Neural cell (in vitro differentiated cells): ENCODE results near the gene C1orf87. TPM values are rescaled to one million over a fixed set of nuclear protein-coding genes. Genes with fewer than 3 reads are reported as not detected.

Experiments used
- H2AFZ ChIP-seq: fragments of 200-600, 300-800 bp; sonication (generic), shearing (Covaris generic); 2 replicates; pipeline ENCODE4 v1.6.0; 2014; ENCODE audit warnings: low read depth, mild to moderate bottlenecking, antibody characterized with exemption, low read length, moderate library complexity
- H3F3A ChIP-seq: fragments of 200-600 bp; shearing (Covaris generic); 2 replicates; pipeline ENCODE4 v1.6.1; 2016; ENCODE audit warnings: mild to moderate bottlenecking, moderate library complexity, mixed read lengths, antibody characterized with exemption, low read length; ENCODE audit not compliant: insufficient read depth, poor library complexity, severe bottlenecking
- H3K27ac ChIP-seq: fragments of 200-600, 300-800 bp; sonication (generic), shearing (Covaris generic); 2 replicates; pipeline ENCODE4 v1.5.1; 2014; ENCODE audit warnings: mild to moderate bottlenecking, low read length, moderate library complexity
- H3K27me3 ChIP-seq: fragments of 300-800, 200-600 bp; sonication (generic), shearing (Covaris generic); 2 replicates; pipeline ENCODE4 v1.6.0; 2014; ENCODE audit warnings: mild to moderate bottlenecking, low read depth, low read length, moderate library complexity; ENCODE audit not compliant: insufficient read depth
- H3K36me3 ChIP-seq: fragments of 300-800, 200-600 bp; sonication (generic), shearing (Covaris generic); 2 replicates; pipeline ENCODE4 v1.5.1; 2014; ENCODE audit warnings: mild to moderate bottlenecking, antibody characterized with exemption, low read length, moderate library complexity; ENCODE audit not compliant: insufficient read depth
- H3K4me2 ChIP-seq: fragments of 300-800, 200-600 bp; sonication (generic), shearing (Covaris generic); 2 replicates; pipeline ENCODE4 v1.6.0; 2014; ENCODE audit warnings: mild to moderate bottlenecking, low read length
- H3K4me3 ChIP-seq: fragments of 300-800, 200-600 bp; sonication (generic), shearing (Covaris generic); 2 replicates; pipeline ENCODE4 v1.5.1; 2014; ENCODE audit warnings: mild to moderate bottlenecking, low read length, moderate library complexity
- H3K79me2 ChIP-seq: fragments of 200-600 bp; shearing (Covaris generic); replicated peaks from 2 replicates; pipeline ENCODE4 v1.6.0; 2014; ENCODE audit warnings: mild to moderate bottlenecking, low read length, moderate library complexity; ENCODE audit not compliant: insufficient read depth
- H3K9ac ChIP-seq: fragments of 300-800, 200-600 bp; sonication (generic), shearing (Covaris generic); 2 replicates; pipeline ENCODE4 v1.6.1; 2016; ENCODE audit warnings: mild to moderate bottlenecking, low read length, mixed read lengths
- H3K9me2 ChIP-seq: fragments of 200-600 bp; shearing (Covaris generic); 2 replicates; pipeline ENCODE4 v1.6.1; 2016; ENCODE audit warnings: mild to moderate bottlenecking, low read length, mixed read lengths; ENCODE audit not compliant: insufficient read depth
- H3K9me3 ChIP-seq: fragments of 200-600, 300-800 bp; sonication (generic), shearing (Covaris generic); 2 replicates; pipeline ENCODE4 v1.6.1; 2016; ENCODE audit warnings: mild to moderate bottlenecking, mixed run types, low read length, moderate library complexity, mixed read lengths
- H4K20me1 ChIP-seq: fragments of 200-600 bp; shearing (Covaris generic); 2 replicates; pipeline ENCODE4 v1.6.1; 2016; ENCODE audit warnings: mild to moderate bottlenecking, mixed run types; ENCODE audit not compliant: insufficient read depth
- CTCF ChIP-seq: fragments of 450-650 bp; IDR thresholded peaks from 2 replicates; pipeline ENCODE4 v1.5.1; 2014; ENCODE audit warnings: antibody characterized with exemption, mild to moderate bottlenecking, moderate library complexity; ENCODE audit not compliant: poor library complexity, severe bottlenecking
- EP300 ChIP-seq: fragments of 450-650 bp; conservative IDR thresholded peaks from 2 replicates; pipeline ENCODE4 v1.6.1; 2014; ENCODE audit warnings: antibody characterized with exemption, mild to moderate bottlenecking, moderate library complexity; ENCODE audit not compliant: poor library complexity, severe bottlenecking
- EZH2 ChIP-seq: fragments of 200-600, 300-800 bp; shearing (Covaris generic), sonication (generic); IDR thresholded peaks from 2 replicates; pipeline ENCODE4 v1.6.1; 2014; ENCODE audit warnings: antibody characterized with exemption, low read length, borderline replicate concordance, mild to moderate bottlenecking; ENCODE audit not compliant: insufficient read depth, poor library complexity, severe bottlenecking
- MXI1 ChIP-seq: fragments of 450-650 bp; conservative IDR thresholded peaks from 2 replicates; pipeline ENCODE4 v1.6.1; 2014; ENCODE audit warnings: antibody characterized with exemption, mild to moderate bottlenecking; ENCODE audit not compliant: poor library complexity, severe bottlenecking
- POLR2AphosphoS5 ChIP-seq: IDR thresholded peaks from 2 replicates; pipeline ENCODE4 v1.6.1; 2012
- RAD21 ChIP-seq: fragments of 450-650 bp; conservative IDR thresholded peaks from 2 replicates; pipeline ENCODE4 v1.6.1; 2014; ENCODE audit warnings: antibody characterized with exemption, mild to moderate bottlenecking, moderate library complexity
- REST ChIP-seq: IDR thresholded peaks from 2 replicates; pipeline ENCODE4 v1.6.1; 2012; ENCODE audit warnings: borderline replicate concordance
- SMC3 ChIP-seq: fragments of 450-650 bp; conservative IDR thresholded peaks from 2 replicates; pipeline ENCODE4 v1.6.1; 2014; ENCODE audit warnings: antibody characterized with exemption, mild to moderate bottlenecking, moderate library complexity; ENCODE audit not compliant: poor library complexity
- TAF1 ChIP-seq: IDR thresholded peaks from 2 replicates; pipeline ENCODE4 v1.6.1; 2012; ENCODE audit warnings: low read depth
- polyA plus RNA-seq: library from polyadenylated mRNA; depleted of rRNA; stranded (reverse); fragments of >200 nt; gene quantifications from 2 replicates; pipeline ENCODE4 v1.2.3, GENCODE V29; 2014

C1orf87 gene
- polyA plus RNA-seq, 1 donor from 2014 or later, result not detected

DNA sequence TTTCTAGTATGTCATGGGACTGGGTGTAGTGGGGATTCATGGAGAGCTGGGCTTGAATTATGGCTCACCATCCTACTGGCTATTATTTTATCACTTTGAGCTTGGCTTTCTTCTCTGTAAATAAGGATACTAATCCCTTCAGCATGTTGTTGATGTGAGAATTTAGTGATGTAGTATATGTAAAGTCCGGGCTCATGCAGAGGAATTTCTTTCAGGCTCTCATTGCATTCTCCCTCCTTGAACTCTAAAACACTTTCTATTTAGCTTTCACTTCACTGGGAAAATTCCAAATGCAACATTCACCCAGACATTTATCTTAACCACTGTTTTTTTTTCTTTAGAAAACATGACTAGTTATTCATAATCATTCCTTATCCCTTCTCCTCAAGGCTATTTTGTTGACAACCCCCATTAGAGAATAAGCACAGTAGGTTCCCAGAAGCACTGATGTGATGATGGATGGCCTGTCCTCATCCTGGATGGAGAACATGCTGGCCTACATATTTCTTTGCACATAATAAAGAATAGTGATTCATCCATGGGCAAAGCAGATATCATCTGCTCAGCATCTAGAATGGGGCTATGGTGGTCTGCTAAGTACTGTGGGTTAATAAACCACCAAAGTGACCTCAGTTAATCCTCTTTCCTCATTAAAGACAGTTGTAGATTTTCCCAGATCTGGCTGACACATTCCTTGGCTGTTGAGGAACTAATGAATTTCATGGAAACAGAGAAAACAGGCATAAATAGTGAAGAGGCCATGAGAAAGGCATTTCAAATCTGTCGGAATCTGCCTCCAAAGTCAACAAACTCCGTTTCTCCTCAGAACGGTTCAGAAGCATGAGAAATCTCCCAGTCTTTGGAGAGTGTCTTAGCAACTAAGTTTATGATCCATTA, 79.0 kb downstream of the C1orf87 start:
- Histone ChIP-seq H3K79me2 (no peaks in the 10 kb centered on the region), H3F3A (no peaks in the 10 kb centered on the region), H4K20me1 (no peaks in the 10 kb centered on the region), H3K4me3 (no peak overlapping the region), H2AFZ (no peak overlapping the region), H3K27me3 (no peaks in the 10 kb centered on the region), H3K4me2 (no peak overlapping the region), H3K27ac (no peak overlapping the region), H3K9me3 (no peaks in the 10 kb centered on the region), H3K36me3 (no peaks in the 10 kb centered on the region), H3K9me2 (no peaks in the 10 kb centered on the region), H3K9ac (no peak overlapping the region)
- TF ChIP-seq RAD21 (no peak), EZH2 (no peak), SMC3 (no peak), EP300 (no peak), MXI1 (no peak), REST (no peak), POLR2AphosphoS5 (no peak), TAF1 (no peak), CTCF (no peak)

GRCh38 chr1:59992040-59992820, 81.3 kb downstream of the C1orf87 start:
- H3K9me2 ChIP-seq, result no peaks in the 10 kb centered on the region
- no peak overlapping the region for H2AFZ ChIP-seq
- no peaks in the 10 kb centered on the region for H3K36me3 ChIP-seq
- H3K79me2 ChIP-seq, result no peaks in the 10 kb centered on the region
- H3K9ac ChIP-seq, result no peak overlapping the region
- no peaks in the 10 kb centered on the region for H3K9me3 ChIP-seq
- H3K27me3 ChIP-seq, result no peaks in the 10 kb centered on the region
- no peak overlapping the region for H3K27ac ChIP-seq
- H3K4me2 ChIP-seq, result no peak overlapping the region
- H3K4me3 ChIP-seq, result no peak overlapping the region
- TF ChIP-seq TAF1, result no peak
- TF ChIP-seq RAD21, result no peak
- no peak for TF ChIP-seq EP300
- no peak for TF ChIP-seq SMC3
- TF ChIP-seq CTCF, result no peak
- TF ChIP-seq POLR2AphosphoS5, result no peak
- TF ChIP-seq MXI1, result no peak
- no peak for TF ChIP-seq REST
- no peak for TF ChIP-seq EZH2
- no peaks in the 10 kb centered on the region for H4K20me1 ChIP-seq
- H3F3A ChIP-seq, result no peaks in the 10 kb centered on the region
